ENCODE data around the gene CLIC4. TPM values are rescaled to one million over a fixed set of nuclear protein-coding genes. Genes with fewer than 3 reads are reported as not detected.

The CLIC4 gene
- total RNA-seq, 1 donor from 2014 or later: 353 TPM

DNA sequence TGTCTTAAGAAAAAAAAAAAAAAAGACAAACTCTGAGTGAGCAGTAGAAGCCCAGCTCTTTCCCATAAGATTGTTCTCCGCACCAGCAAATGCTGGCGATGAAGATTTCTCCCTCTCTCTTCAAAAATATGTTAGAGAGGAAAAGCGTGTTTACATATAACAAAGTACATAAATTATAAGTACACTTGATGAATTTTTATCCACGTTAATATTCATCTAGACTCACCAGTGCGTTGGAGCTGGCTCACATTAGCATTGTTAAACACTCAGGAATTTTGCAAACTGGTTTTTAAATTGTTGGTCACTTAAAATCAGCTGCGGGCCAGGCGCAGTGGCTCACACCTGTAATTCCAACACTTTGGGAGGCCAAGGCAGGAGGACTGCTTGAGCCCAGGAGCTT, 128.8 kb downstream of the CLIC4 start:
- H3K27me3 Mint-ChIP-seq (ENCODE audit: low read depth, unreplicated experiment): peaks cover 24% of the 10 kb centered on the region
- Histone ChIP-seq H2AFZ (ENCODE audit: low read depth, low read length) (no peak overlapping the region), H3K9ac (ENCODE audit: low read length) (no peak overlapping the region), H3K79me2 (ENCODE audit: insufficient read depth, low read length) (no peaks in the 10 kb centered on the region), H4K20me1 (ENCODE audit: insufficient read depth, low read length) (no peaks in the 10 kb centered on the region), H3K36me3 (ENCODE audit: insufficient read depth, low read length) (no peaks in the 10 kb centered on the region), H3K27me3 (ENCODE audit: insufficient read depth, low read length) (peaks cover 4% of the 10 kb centered on the region), H3K4me3 (ENCODE audit: insufficient read depth, low read depth, low read length) (no peak overlapping the region), H3K4me1 (ENCODE audit: insufficient read depth, low read length) (peaks cover 1% of the 10 kb centered on the region), H3K27ac (ENCODE audit: low read depth, low read length) (no peak overlapping the region), H3K4me2 (ENCODE audit: low read length) (no peak overlapping the region), H3K9me3 (ENCODE audit: insufficient read depth, low read depth, low read length) (no peaks in the 10 kb centered on the region)
- no peaks in the 10 kb centered on the region for H3K9me3 Mint-ChIP-seq (ENCODE audit: unreplicated experiment)
- FAIRE-seq: no peak
- no peaks in the 10 kb centered on the region for H3K36me3 Mint-ChIP-seq (ENCODE audit: low read depth, unreplicated experiment)
- H3K4me1 Mint-ChIP-seq (ENCODE audit: low read depth, unreplicated experiment): peaks cover 8% of the 10 kb centered on the region
- DNase-seq (ENCODE audit: low read depth): no peak
- no peak for TF ChIP-seq EZH2 (IDR thresholded peaks at IDR 0.05; ENCODE audit: insufficient read depth, low read length)
- TF ChIP-seq CTCF (IDR thresholded peaks at IDR 0.05; ENCODE audit: insufficient read depth, low read depth, low read length): no peak
- H3K4me3 Mint-ChIP-seq (ENCODE audit: unreplicated experiment): no peak overlapping the region
- no peak overlapping the region for H3K27ac Mint-ChIP-seq (ENCODE audit: unreplicated experiment)

GRCh38 chr1:24874611-24875234, 129.5 kb downstream of the CLIC4 start:
- Mint-ChIP-seq H3K36me3 (ENCODE audit: low read depth, unreplicated experiment) (no peaks in the 10 kb centered on the region), H3K9me3 (ENCODE audit: unreplicated experiment) (no peaks in the 10 kb centered on the region), H3K27me3 (ENCODE audit: low read depth, unreplicated experiment) (peaks cover 23% of the 10 kb centered on the region), H3K4me1 (ENCODE audit: low read depth, unreplicated experiment) (peaks cover 8% of the 10 kb centered on the region), H3K4me3 (ENCODE audit: unreplicated experiment) (no peak overlapping the region), H3K27ac (ENCODE audit: unreplicated experiment) (no peak overlapping the region)
- Histone ChIP-seq H3K9me3 (ENCODE audit: insufficient read depth, low read depth, low read length) (no peaks in the 10 kb centered on the region), H3K36me3 (ENCODE audit: insufficient read depth, low read length) (no peaks in the 10 kb centered on the region), H3K4me2 (ENCODE audit: low read length) (no peak overlapping the region), H3K4me1 (ENCODE audit: insufficient read depth, low read length) (peaks cover 3% of the 10 kb centered on the region), H3K9ac (ENCODE audit: low read length) (no peak overlapping the region), H4K20me1 (ENCODE audit: insufficient read depth, low read length) (no peaks in the 10 kb centered on the region), H3K4me3 (ENCODE audit: insufficient read depth, low read depth, low read length) (no peak overlapping the region), H3K27ac (ENCODE audit: low read depth, low read length) (no peak overlapping the region), H3K27me3 (ENCODE audit: insufficient read depth, low read length) (peaks cover 4% of the 10 kb centered on the region), H2AFZ (ENCODE audit: low read depth, low read length) (no peak overlapping the region), H3K79me2 (ENCODE audit: insufficient read depth, low read length) (no peaks in the 10 kb centered on the region)
- DNase-seq (ENCODE audit: low read depth): no peak
- FAIRE-seq: no peak
- TF ChIP-seq EZH2 (IDR thresholded peaks at IDR 0.05; ENCODE audit: insufficient read depth, low read length) (no peak), CTCF (IDR thresholded peaks at IDR 0.05; ENCODE audit: insufficient read depth, low read depth, low read length) (no peak)

DNA sequence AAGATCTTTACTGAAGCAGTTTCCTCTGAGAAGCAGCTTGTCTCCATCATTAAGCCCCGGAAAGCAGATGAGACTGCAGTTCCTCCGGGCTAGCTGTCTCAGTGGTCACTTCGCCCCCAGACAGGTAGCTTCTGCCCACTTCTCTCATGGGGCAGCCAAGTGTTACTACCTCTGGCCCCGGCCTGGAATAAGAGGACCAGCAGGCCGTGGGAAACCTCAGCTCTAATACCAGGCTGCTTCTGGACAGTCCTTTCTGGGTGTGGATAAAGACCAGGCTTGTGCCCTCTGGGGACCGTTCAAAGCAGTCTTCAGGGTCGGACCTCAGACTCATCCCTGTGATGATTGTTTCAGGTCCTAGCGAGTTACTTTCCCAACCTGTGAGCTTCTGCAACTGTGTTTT, 130.0 kb downstream of the CLIC4 start:
- FAIRE-seq: no peak
- peaks cover 23% of the 10 kb centered on the region for H3K27me3 Mint-ChIP-seq (ENCODE audit: low read depth, unreplicated experiment)
- no peak overlapping the region for H3K4me2 ChIP-seq (ENCODE audit: low read length)
- H3K36me3 ChIP-seq (ENCODE audit: insufficient read depth, low read length): no peaks in the 10 kb centered on the region
- no peak overlapping the region for H3K27ac Mint-ChIP-seq (ENCODE audit: unreplicated experiment)
- H3K4me1 Mint-ChIP-seq (ENCODE audit: low read depth, unreplicated experiment): peaks cover 8% of the 10 kb centered on the region
- H3K36me3 Mint-ChIP-seq (ENCODE audit: low read depth, unreplicated experiment): no peaks in the 10 kb centered on the region
- no peak overlapping the region for H2AFZ ChIP-seq (ENCODE audit: low read depth, low read length)
- H3K4me3 Mint-ChIP-seq (ENCODE audit: unreplicated experiment): no peak overlapping the region
- no peak overlapping the region for H3K4me3 ChIP-seq (ENCODE audit: insufficient read depth, low read depth, low read length)
- H3K27me3 ChIP-seq (ENCODE audit: insufficient read depth, low read length): peaks cover 4% of the 10 kb centered on the region
- TF ChIP-seq CTCF (IDR thresholded peaks at IDR 0.05; ENCODE audit: insufficient read depth, low read depth, low read length): no peak
- TF ChIP-seq EZH2 (IDR thresholded peaks at IDR 0.05; ENCODE audit: insufficient read depth, low read length): no peak
- H3K4me1 ChIP-seq (ENCODE audit: insufficient read depth, low read length): peaks cover 3% of the 10 kb centered on the region
- no peak for DNase-seq (ENCODE audit: low read depth)
- no peaks in the 10 kb centered on the region for H4K20me1 ChIP-seq (ENCODE audit: insufficient read depth, low read length)
- no peaks in the 10 kb centered on the region for H3K9me3 ChIP-seq (ENCODE audit: insufficient read depth, low read depth, low read length)
- H3K9me3 Mint-ChIP-seq (ENCODE audit: unreplicated experiment): no peaks in the 10 kb centered on the region
- H3K79me2 ChIP-seq (ENCODE audit: insufficient read depth, low read length): no peaks in the 10 kb centered on the region
- H3K27ac ChIP-seq (ENCODE audit: low read depth, low read length): no peak overlapping the region
- no peak overlapping the region for H3K9ac ChIP-seq (ENCODE audit: low read length)

Measured in astrocyte (in vitro differentiated cells and primary cell).